Muscle layer of colon (tissue), 2 donors: ENCODE data around the gene PTPRO.

Experiments
- H3K27ac ChIP-seq: one replicate; pipeline ENCODE4 v1.7.0; 2013; ENCODE audit warnings: low read depth, mild to moderate bottlenecking, low read length, moderate library complexity
- H3K27me3 ChIP-seq, 2 donors: one replicate each; pipeline ENCODE4 v1.7.0; 2013; ENCODE audit warnings: low read length in 2 of 2, mild to moderate bottlenecking in 2 of 2; ENCODE audit not compliant: insufficient read depth in 2 of 2, control insufficient read depth in 1 of 2
- H3K36me3 ChIP-seq: one replicate; pipeline ENCODE4 v1.7.0; 2013; ENCODE audit warnings: mild to moderate bottlenecking, low read length; ENCODE audit not compliant: insufficient read depth
- H3K4me1 ChIP-seq: one replicate; pipeline ENCODE4 v1.7.0; 2013; ENCODE audit warnings: mild to moderate bottlenecking, low read length; ENCODE audit not compliant: insufficient read depth
- H3K4me3 ChIP-seq, 2 donors: one replicate each; pipeline ENCODE4 v1.7.0; 2013; ENCODE audit warnings: low read length in 2 of 2, low read depth in 1 of 2, mild to moderate bottlenecking in 1 of 2, moderate library complexity in 1 of 2
- H3K9ac ChIP-seq: one replicate; pipeline ENCODE4 v1.7.0; 2013; ENCODE audit warnings: low read length
- H3K9me3 ChIP-seq: one replicate; pipeline ENCODE4 v1.7.0; 2013; ENCODE audit warnings: mild to moderate bottlenecking, low read length
- donor health status: abdominal sarcoma.
- donor health status: Adenocarcinoma of cecum.

The PTPRO gene

GRCh38 chr12:15591811-15592210, 269.5 kb downstream of the PTPRO start:
- Histone ChIP-seq H3K27me3 (no peaks in the 10 kb centered on the region), H3K27ac (no peak overlapping the region), H3K36me3 (no peaks in the 10 kb centered on the region), H3K9me3 (no peaks in the 10 kb centered on the region), H3K4me1 (peaks cover 3% of the 10 kb centered on the region), H3K9ac (no peak overlapping the region), H3K4me3 (no peak overlapping the region)

- H3K27me3 ChIP-seq = no peaks in the 10 kb centered on the region
- no peaks in the 10 kb centered on the region for H3K36me3 ChIP-seq
- no peak overlapping the region for H3K27ac ChIP-seq
- H3K4me3 ChIP-seq = no peak overlapping the region
- H3K9ac ChIP-seq = no peak overlapping the region
- peaks cover 3% of the 10 kb centered on the region for H3K4me1 ChIP-seq
- no peaks in the 10 kb centered on the region for H3K9me3 ChIP-seq
Observed at GRCh38 chr12:15592934-15593333, 270.6 kb downstream of the PTPRO start.

GRCh38 chr12:15596174-15596573, 273.9 kb downstream of the PTPRO start:
- no peaks in the 10 kb centered on the region for H3K9me3 ChIP-seq
- peaks cover 10% of the 10 kb centered on the region for H3K4me1 ChIP-seq
- H3K9ac ChIP-seq = no peak overlapping the region
- no peaks in the 10 kb centered on the region for H3K27me3 ChIP-seq
- H3K36me3 ChIP-seq = no peaks in the 10 kb centered on the region
- H3K4me3 ChIP-seq = no peak overlapping the region
- no peak overlapping the region for H3K27ac ChIP-seq

DNA sequence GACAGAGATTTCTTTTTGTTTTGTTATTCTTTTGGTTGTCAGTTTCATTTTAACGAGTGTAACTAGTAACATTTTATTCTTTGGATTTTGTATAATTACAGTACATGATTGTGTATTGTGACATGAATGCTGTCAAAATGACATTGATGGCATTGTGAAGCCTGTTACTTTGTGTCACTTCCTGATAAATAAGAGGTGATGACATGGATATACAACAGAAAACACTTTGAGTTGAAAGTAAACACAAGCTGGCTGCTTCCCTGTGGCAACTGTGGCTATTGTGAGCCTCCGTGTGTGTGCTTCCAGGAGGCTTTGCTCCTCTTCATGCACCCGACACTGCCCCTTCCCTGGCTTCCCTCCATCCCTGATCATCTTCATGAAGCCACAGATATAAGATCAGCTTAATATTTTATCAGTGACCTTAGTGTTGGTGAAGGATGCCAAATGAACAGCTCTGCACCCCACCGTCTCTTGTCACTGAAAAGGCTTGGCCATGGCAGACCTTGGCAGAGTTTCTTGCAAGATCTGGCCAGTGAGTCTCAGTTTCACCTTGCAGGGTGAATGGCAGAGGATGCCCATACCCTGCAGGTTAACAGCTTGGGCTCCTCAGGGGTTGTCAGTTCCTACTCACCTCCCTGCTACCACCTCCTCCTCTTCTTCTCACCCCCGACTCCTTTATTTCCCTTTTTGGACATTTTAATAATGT, 275.0 kb downstream of the PTPRO start:
- Histone ChIP-seq H3K4me3 (no peak overlapping the region), H3K4me1 (peaks cover 10% of the 10 kb centered on the region), H3K9ac (no peak overlapping the region), H3K36me3 (no peaks in the 10 kb centered on the region), H3K27ac (no peak overlapping the region), H3K27me3 (no peaks in the 10 kb centered on the region), H3K9me3 (no peaks in the 10 kb centered on the region)

GRCh38 chr12:15599266-15600037, 277.1 kb downstream of the PTPRO start:
- H3K27ac ChIP-seq = no peak overlapping the region
- no peak overlapping the region for H3K9ac ChIP-seq

DNA sequence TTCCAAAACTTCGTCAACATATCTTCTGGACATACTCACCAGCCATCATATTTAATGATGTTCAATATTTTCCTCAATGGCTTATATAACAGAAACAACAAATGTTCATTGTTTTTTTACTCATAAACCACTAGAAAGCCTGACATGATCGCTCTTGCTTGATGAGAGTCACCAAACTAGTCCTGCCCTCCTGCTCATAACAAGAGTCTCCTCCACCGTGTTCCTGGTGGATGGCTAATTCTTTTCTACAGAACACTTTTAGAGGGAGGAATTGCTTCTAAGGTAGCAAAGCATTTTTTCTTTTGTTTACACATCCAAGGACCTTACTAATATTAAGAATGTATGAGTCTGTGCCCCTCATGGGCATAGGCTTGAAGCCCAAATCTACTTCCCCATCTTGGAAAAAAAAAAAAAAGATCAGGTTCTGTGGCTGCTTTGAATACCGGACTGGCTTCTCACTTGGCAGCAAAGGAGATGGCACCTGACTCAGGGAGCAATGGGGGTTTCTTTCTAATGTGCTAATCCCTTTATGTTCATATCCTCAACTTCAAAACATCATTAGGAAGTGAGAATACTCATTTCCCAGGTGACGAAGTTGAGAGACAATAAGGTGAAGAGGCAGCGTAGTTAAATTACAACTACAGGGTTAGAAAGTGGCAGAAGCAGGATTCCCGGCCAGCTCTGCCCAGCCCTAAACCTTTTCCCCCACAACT, 278.1 kb downstream of the PTPRO start:
- no peak overlapping the region for H3K27ac ChIP-seq
- H3K4me1 ChIP-seq = peaks cover 10% of the 10 kb centered on the region
- no peaks in the 10 kb centered on the region for H3K9me3 ChIP-seq
- H3K36me3 ChIP-seq = no peaks in the 10 kb centered on the region
- H3K27me3 ChIP-seq = no peaks in the 10 kb centered on the region
- H3K9ac ChIP-seq = no peak overlapping the region
- H3K4me3 ChIP-seq = no peak overlapping the region

More at GRCh38 chr12:15599266-15600037, 277.1 kb downstream of the PTPRO start:
- no peaks in the 10 kb centered on the region for H3K27me3 ChIP-seq
- H3K36me3 ChIP-seq = no peaks in the 10 kb centered on the region
- H3K9me3 ChIP-seq = no peaks in the 10 kb centered on the region
- H3K4me1 ChIP-seq = peaks cover 10% of the 10 kb centered on the region
- H3K4me3 ChIP-seq = no peak overlapping the region

DNA sequence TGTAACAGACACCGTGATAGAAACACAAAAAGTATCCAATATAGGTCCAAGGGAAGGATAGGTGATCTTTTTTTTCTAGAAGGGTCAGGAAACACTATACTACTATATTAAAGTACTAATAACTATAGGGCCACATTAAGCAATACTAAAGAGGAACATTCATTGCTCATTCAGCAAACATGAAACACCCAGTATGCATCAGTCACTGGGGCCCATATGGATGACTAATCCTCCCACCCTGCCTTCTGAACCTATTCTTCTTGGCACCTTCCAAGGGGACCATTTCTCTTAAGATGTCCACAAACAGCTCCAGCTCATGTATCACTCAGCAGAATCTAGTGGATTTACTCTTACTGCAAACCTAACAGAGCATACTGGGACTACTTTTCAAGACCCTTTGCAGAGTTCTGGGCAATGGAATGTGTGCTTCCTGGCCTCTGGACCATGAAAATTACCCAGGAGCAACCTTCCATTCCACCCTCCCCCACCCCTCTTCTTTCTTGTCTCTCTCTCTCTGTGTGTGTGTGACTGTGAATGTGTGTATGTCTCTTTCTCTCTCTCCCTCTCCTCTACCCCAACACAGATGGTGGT, 279.0 kb downstream of the PTPRO start:
- Histone ChIP-seq H3K27me3 (no peaks in the 10 kb centered on the region), H3K4me1 (peaks cover 10% of the 10 kb centered on the region), H3K9me3 (no peaks in the 10 kb centered on the region), H3K36me3 (no peaks in the 10 kb centered on the region), H3K4me3 (no peak overlapping the region), H3K9ac (no peak overlapping the region), H3K27ac (no peak overlapping the region)

DNA sequence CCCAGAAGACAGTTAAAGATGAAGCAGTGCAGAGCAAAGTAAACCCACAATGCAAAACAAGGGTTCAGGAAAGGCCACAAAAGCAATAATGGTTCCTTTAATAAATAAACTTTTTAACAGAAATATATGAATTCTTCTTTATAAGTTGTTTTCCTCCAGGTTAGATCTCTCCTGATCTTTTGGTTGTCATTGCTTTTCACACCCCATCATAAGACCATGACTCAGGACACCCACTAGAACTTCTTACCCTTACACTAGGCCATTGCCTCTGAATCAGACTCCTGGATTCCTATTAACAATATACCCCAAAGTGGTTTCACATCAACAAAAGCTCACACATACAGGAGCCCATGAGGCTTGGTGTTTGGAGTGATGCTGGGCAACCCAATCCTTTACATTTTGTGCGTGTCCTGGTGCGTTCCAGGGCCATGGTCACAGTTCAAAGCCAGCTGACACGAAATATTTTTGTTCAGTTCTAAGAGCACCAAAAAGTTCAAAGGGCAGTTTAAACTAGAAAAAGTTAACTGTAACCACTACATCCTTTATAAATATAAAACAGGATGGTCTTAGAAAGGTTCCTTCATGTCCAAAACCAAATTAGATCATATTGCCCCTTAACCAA, 279.9 kb downstream of the PTPRO start:
- Histone ChIP-seq H3K27ac (no peak overlapping the region), H3K4me1 (peaks cover 10% of the 10 kb centered on the region), H3K9me3 (no peaks in the 10 kb centered on the region), H3K36me3 (no peaks in the 10 kb centered on the region), H3K4me3 (no peak overlapping the region), H3K9ac (no peak overlapping the region), H3K27me3 (no peaks in the 10 kb centered on the region)

DNA sequence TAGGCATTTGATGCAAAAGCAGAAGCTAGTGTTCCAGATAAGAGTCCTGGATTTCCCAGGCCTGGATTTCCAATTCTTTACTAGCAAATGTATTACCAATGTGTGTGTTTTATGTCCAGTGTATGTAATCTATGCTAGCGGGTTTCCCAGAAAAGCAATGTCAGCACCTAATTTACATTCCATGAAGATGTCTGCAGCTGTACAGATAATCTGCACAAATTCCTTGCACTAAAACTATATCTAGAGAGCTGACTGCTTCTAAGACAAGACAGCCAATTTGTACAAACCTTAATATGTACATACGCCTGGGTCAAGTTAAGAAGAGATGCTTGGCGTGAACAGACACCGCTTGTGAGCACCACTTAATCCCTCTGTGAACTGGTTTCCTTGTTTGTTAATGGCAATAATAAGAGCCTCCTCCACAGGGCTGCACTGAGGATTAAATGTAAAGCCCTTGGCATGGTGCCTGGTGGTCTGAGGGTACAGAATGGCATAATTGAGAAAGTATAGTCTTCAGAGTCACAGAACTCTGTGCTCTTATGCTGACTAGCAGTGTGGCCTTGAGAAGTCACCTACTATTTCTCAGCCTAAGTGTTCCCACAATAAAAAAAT, 281.3 kb downstream of the PTPRO start:
- H3K9ac ChIP-seq = no peak overlapping the region
- no peak overlapping the region for H3K4me3 ChIP-seq
- H3K4me1 ChIP-seq = peaks cover 10% of the 10 kb centered on the region
- H3K27me3 ChIP-seq = no peaks in the 10 kb centered on the region
- H3K36me3 ChIP-seq = no peaks in the 10 kb centered on the region
- H3K9me3 ChIP-seq = no peaks in the 10 kb centered on the region
- no peak overlapping the region for H3K27ac ChIP-seq

- Histone ChIP-seq H3K9me3 (no peaks in the 10 kb centered on the region), H3K27me3 (no peaks in the 10 kb centered on the region), H3K36me3 (no peaks in the 10 kb centered on the region), H3K27ac (no peak overlapping the region), H3K9ac (no peak overlapping the region), H3K4me3 (no peak overlapping the region), H3K4me1 (no peaks in the 10 kb centered on the region)
Observed at GRCh38 chr12:15605881-15606590, 283.7 kb downstream of the PTPRO start.
